ENCODE data around the gene RPS6KA2.
"Not testable (repeated sequence)": the region's sequence is repeated elsewhere in the genome, so short reads cannot be mapped to it uniquely, and the experiment has no call there.

RPS6KA2 gene

DNA sequence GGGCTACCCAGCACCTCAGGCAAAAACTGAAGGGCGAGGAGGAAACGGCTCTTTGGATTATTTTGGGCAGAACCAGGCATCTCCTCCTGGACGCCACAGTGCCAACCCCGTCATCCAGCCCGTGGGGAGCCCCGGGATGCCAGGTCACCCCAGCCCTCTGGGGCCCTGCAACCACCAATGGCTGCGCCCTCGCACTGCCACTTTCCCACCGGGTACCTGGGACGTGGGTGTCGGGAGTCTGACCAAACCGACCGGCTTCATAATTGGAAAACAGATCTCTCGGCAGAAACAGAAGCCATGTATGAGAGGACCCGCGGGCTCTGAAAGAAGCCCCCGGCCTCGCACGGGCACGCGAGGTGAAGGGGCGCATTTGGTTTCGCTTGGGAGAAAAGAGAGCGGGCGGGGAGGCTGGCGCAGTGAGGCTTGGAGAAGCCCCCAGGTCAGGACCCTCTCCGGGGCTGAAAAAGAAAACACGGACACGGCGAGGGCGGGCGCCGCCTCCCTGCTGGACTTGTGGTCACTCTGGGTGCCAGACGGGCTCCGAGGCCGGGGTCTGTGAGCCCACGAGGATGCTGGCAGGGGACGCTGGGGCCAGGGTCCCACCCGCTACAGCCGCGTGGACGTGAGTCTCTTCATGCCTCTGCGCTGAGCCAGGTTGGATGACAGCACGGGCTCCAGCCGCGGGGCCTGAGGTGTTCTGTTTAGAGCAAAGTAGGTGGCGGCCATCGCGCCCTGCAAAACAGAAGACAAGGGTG is 214.7 kb downstream of the RPS6KA2 start:
- DNase-seq, result no peak

DNA sequence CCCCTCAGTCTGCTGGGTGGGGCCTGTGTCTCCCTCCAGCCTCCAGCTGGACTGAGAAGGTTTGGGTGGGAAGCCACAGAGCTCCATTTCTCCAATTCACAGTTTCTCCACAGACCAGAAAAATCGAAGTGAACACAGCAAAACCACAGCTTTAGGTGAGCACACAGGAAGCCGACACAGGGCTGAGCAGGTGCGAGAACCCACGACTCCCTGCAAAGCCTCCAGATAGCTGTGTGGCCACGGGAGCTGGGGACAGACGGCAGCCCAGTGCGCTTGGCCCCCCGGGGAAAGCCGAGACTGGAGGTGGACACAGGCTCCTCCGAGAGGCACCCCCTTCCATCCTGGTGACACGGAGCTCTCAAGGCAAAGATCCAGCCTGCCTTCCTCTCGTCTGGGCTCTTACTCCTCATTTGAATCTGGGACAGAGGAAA is 215.3 kb downstream of the RPS6KA2 start:
- DNase-seq, result no peak

DNA sequence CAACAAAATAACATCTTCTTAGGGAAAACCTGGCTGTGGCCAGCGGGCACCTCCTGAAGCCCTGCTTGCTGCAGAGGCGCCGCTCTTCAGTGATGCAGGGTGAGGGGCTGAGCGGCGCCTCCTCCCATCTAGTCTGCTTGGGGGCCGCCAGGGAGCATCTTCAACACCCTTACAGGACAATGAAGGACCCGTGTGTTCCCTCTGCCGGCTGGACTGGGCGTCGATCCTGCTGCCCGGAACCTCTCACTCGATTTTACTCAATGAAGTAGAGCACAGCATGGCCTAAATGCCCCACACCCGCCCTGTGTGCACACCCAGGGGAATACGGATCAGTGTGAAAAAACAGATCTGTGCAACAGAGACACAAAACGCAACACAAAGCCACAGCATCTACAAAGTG is 215.8 kb downstream of the RPS6KA2 start:
- DNase-seq, result no peak

DNA sequence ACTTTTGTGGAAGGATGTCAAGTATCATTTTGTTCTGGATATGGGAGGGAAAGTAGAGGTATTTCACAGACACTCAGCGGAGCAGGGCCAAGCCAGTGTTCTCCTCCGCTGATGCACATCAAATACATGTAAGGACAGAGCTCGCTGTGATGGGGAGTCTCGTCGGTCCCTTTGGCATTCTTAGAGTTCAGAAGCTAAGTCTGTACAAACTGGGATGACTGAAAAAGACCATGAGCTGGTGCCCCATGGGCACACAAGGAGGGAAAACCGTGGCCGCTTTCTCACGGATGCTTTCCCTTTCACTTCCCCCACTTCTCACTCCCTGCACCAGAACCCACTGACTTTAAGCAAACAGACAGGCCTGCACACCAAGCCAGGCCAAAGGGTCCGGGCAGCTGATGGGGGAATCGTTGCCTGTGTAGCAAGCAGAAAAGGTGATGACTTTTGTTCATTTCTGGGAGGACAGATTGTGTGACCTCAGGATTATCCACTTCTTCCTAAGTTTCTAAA is 216.6 kb downstream of the RPS6KA2 start:
- DNase-seq, result no peak

DNA sequence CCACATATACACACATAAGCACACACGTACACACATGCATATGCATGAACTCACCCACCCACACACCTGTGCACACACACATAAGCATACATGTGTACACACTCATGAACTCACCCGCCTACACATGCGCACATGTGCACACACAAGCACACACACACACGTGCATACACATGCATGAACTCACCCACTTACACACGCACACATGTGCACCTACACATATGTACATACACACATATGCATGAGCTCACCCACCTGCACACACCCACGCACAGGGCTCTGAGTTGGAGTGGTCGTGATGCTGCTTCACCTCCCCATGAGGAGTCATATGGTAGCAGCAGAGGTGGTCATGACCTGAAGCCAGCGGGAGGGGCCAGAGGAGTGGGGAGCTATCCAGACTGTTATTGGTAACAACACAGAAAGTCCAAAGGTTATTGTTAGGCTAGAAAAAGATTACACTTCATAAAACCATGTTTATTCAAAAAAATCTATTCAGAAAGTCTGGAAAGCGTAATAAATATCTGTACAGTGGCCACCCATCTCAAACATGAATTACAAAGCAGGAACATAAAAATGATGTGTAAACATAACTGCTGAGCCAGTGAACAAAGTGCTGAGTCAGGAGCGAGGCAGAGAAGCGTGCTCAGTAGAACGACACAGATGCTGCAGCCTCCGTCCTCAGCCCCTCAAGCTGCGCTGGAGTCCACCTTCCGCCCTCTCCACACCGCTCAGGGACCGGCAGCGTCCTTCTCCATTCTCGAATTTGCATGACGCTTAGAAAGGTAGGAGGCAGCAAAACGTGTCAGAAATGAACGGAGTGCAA is 217.9 kb downstream of the RPS6KA2 start:
- no peak for DNase-seq

DNA sequence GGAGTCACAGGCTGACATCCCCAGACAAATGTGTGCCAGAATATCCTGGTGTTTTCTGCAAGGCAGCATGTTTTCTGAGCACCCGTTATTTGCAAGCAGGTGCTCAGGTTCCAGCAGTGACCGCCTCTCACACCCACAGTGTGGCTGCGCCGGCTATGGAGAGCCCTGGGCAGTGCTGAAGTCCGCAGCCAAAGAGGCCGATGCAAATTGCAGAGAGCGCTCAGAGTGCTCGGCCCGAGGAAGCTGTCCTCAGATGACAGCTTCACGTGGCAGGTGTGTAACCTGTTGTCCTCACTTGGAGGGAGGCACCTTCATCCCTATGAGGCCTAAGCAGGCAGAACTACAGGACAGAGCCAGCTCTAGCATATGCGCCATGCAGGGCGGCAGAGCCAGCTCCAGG is 220.9 kb downstream of the RPS6KA2 start:
- no peak for DNase-seq

DNA sequence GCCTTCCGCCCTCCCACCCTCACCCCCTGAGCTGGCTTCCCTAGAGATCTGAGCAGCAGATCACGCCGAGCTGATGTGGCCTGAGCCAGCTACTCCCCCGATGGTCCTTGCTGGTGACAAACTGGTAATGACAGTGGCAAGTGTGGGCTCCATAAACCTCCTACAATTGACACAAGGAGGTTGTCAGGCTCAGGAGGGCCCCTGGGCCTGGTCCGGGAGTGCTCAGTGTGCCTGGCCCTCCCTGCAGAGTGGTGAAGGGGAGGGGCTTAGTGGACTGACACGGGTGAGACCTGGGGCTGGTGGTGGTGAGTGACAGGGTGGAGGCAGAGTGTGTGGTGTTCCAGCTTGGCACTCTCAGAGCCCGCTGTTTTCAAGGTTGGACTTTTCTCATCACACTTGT is 221.7 kb downstream of the RPS6KA2 start:
- no peak for DNase-seq

DNA sequence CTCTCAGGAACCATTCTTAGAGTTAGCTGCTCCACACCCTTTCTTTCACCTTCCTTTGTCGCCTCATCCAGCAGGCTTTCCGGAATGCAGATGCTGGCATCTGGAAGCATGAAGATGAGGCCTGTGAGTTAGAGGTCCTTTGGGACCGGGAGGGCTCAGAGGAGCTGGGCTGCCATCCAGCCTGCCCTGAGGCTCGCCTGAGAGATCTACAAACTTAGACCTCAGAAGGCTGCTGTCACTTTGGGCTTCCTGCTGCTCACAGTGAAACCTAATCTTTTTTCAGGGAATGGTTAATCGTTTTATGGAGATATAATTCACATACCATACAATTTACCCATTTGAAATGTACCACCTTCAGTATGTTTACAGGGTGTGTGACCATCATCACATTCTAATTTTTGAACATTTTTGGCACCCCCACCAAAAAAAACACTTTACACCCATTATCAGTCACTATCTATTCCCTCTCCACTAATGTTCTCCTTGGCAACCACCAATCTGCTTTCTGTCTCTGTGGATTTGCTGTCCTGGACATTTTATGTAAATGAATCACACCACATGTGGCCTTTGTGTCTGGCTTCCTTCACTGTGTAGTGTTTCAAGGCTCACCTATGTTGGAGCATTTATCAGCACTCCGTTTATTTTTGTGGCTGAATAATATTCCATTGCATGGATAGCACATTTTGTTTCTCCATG is 224.3 kb downstream of the RPS6KA2 start:
- no peak for DNase-seq

DNA sequence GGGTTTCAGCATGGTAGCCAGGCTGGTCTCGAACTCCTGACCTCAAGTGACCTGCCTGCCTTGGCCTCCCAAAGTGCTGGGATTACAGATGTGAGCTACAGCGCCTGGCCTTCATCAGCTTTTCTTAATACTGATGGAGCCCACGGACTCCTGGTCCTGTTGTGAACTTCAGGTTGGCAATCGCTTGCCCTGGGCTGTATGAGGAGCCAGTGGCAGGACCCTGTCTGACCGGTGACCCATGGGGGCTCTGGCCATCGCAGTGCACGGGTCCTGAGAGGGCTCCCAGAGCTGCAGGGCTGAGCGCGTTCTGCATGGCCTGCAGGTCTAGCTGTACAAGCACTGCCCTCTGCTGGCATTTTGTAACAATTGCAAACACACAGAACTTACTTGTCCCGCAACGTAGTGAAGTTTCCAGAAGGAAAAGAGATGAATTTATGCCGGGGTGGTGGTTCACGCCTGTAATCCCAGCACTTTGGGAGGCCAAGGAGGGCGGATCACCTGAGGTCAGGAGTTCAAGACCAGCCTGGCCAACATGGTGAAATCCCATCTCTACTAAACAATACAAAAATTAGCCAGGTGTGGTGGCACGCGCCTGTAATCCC is 226.3 kb downstream of the RPS6KA2 start:
- peak; percentile 60 for DNase-seq

DNA sequence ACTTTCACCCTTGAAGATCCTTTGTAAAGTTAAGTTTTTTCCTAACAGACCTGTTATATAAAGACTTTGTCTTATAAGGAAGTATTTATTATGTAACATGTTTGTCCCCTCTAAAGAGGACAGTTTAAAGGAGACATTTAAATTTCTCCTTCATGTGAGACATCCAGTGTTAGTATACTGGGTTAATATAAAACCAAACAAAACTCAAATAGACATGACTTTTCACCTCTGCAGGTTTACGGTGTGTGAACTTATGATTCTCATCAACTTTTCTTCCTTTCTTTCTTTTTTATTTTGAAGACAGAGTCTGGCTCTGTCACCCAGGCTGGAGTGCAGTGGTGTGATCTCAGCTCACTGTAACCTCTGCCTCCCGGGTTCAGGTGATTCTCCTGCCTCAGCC is 226.9 kb downstream of the RPS6KA2 start:
- no peak for DNase-seq

DNA sequence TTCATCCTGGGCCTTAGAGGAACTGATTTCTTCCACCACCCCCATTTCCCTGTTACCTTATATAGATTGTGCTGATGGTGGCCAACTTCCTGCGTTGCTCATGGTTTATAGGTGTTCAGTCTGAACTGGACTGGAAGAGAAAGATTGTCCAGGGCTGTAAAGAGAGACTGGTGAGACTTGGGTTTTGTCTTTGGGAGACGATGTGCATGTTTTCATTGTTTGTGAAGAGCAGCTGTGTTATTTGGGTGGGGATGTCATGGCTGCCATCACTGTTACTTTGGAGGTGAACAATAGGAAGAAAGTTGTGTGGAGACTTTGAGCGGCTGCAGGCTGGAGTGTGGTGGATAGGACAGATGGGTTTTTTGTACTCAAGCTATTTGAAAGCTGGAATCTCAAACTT is 228.7 kb downstream of the RPS6KA2 start:
- DNase-seq, result no peak

DNA sequence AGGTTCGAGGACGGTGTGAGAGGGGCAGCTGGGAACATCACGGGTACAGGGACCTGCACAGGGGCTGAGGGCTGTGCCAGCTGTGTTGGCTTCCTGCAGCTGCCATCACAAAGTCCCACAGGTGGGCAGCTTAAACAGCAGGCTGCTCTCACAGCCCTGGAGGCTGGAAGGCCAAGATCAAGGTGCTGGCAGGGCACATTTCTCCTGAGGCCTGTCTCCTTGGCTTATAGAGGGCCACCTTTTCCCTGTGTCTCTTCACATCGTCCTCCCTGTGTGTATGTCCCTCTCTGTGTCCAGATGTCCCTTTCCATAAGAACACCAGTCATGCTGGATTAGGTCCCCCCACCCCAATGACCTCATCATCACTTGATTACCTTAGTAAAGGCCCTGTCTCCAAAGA is 229.2 kb downstream of the RPS6KA2 start:
- DNase-seq, result no peak

DNA sequence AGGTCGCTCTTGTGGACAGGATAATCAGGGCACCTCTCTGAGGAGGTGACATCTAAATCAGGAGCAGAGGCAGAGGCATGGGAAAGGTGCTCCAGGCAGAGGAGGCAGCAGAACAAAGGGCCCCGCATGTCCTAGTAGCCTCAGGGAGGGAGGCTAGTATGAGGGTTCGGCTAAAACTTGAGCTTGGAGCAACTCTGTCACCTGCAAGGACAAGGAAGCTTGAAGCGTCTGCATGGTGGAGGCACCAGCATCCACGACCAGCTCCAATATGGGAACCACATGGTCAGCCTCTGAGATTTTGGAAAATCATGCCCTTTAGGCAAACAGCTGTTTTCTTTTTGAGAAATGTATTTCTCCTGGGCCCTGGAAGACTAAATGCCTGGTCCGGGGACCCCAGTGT is 231.3 kb downstream of the RPS6KA2 start:
- DNase-seq, result no peak

DNA sequence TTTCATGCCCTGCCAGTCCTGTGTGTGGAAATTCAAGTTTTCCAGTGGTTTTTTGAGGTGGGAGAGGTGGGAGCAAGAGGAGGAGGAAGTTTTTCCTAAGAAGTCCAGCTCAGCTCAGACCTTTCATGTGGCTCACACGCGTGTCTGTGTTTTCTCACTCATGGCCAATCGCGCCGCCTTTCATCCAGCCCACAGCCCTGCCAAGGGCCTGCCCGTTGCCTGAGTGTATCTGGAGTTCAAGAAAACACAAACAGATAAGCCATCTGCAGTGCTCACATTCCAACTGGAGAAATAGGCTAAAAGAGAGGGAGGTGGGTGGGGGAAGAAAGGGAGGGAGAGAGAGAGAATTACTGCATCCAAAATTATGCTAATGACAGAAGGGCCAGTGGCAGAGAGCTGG is 231.7 kb downstream of the RPS6KA2 start:
- no peak for DNase-seq

DNA sequence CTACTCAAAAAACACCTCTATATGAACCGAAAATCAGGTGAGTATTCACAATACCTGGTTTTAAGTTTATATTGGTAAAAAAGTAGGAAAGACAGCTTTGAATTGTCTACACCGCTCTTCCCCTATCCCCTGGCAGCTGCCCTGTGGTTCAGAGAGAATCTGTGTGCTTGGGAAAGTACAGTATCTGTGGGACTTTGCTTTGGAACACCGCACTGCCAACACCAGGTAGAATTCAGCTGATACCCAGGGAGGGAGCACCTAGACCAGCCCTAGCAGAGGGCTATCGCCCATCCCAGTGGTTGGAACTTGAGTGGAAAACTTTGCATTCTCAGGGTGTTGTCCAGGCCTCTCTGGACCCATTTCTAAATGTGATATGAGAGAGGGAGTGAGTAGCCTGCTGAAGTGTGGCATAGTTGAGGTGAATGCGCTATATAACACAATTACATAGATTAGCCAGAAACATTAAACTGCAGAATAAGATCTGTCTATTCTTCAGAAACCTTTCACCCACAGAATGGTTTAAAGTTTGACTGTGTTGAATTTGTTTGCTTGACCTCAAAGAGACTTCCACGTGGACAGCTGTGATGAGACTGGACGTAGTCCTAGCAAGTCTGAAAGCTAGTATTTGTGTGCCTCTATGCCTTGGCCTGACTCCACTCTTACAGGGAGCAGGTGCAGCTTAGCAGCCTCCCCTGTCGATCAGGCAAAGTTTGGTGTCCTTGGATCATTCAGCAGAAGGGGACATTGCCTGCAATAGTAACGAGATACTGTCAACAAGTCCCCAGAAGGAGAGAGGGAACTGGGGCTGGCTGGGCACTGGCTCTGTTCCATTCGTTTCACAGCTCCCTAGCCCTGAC is 232.8 kb downstream of the RPS6KA2 start:
- no peak for DNase-seq

DNA sequence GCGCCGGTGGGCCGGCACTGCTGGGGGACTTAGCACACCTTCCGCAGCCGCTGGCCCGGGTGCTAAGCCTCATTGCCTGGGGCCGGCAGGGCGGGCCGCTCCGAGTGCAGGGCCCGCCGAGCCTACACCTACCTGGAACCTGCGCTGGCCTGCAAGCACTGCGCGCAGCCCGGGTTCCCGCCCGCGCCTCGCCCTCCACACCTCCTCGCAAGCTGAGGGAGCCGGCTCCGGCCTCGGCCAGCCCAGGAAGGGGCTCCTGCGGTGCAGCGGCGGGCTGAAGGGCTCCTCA is 233.6 kb downstream of the RPS6KA2 start:
- DNase-seq, result no peak

DNA sequence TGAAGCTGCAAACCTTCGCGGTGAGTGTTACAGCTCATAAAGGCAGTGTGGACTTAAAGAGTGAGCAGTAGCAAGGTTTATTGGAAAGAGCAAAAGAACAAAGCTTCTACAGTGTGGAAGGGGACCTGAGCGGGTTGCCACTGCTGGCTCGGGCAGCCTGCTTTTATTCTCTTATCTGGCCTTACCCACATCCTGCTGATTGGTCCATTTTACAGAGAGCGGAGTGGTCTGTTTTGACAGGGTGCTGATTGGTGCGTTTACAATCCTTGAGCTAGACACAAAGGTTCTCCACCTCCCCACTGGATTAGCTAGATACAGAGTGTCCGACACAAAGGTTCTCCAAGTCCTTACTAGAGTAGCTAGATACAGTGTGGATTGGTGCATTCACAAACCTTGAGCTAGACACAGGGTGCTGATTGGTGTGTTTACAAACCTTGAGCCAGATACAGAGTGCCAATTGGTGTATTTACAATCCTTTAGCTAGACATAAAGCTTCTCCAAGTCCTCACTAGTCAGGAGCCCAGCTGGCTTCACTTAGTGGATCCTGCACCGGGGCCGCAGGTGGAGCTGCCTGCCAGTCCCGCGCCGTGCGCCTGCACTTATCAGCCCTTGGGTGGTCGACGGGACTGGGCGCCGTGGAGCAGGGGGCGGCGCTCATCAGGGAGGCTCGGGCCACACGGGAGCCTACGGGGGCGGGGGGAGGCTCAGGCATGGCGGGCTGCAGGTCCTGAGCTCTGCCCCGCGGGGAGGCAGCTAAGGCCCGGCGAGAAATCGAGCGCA is 234.1 kb downstream of the RPS6KA2 start:
- not testable (repeated sequence) for DNase-seq

DNA sequence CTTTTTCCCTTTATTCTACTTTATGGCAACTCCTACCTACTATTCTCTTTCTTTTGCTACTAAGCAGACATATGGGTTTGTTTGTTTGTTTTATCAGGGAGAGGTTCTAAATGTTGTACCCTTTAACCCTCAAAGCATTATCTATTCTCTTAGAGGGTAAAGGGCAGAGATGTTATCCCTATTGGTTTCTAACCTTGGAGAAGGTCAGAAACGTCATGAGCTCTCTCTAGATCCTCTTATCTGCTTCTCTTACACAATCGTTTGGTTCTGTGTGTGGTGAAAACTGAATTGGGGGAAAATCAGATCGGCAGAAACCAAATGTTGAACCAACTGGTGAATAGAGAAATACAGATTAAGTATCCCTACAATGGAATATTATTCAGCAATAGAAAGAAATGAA is 237.9 kb downstream of the RPS6KA2 start:
- no peak for DNase-seq

DNA sequence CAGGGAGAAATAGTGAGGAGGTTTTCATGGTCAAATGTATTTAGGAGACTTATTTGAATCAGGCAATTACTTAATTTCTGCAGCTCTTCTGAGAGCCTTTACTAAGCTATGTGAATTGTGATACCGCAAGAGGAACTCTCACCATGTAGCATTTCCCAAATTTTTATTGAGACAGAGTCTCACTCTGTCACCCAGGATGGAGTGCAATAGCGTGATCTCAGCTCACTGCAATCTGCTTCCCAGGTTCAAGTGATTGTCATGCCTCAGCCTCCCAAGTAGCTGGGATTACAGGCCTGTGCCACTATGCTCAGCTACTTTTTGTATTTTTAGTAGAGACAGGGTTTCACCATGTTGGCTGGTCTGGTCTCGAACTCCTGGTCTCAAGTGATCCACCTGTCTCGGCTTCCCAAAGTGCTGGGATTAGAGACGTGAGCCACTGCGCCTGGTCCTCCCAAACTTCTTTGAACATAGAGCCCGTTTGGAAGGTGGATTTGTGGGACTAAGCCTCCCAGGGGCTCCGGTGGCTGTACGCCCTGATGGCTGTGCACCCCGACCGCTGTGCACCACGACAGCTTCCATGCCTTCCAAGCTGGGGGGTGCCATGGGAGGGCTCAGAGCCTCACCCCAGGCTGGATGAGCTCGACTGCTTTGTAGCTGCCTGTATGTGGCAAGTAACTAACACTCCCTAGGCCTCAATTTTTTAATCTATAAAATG is 238.6 kb downstream of the RPS6KA2 start:
- no peak for DNase-seq

DNA sequence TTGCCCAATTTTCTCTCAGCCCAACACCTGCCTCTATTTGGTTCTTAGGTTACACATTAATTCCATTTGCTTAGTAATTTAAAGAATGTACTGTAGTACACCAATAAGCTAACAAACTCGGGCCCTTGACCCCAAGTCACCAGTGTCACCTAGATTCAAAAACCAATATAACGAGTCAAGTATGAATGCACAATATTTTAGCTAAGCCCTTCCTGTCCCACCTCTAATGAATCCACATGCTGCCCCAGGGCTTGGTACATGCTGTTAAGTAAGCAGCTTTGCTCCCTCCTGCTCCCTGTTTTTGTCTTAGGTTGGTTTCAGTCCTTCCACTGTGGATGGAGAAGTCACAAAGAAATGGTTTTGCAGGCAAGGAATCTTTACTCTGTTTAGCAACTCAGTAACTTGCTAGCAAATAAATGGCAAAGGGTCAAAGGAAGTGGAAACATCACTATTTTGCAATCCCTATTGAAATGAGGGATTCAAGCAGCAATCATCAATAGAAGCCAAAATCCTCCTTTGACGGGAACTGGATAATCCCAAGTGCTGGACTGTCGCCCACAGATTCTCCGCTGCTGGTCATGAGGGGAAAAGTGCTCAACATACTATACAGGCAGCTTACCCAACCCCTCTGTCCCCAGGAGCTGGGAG is 239.3 kb downstream of the RPS6KA2 start:
- no peak for DNase-seq

Measured in kidney glomerular epithelial cell (primary cell).